Mucosa of descending colon (tissue), 3 donors: ENCODE data around the gene E2F3. TPM values are rescaled to one million over a fixed set of nuclear protein-coding genes. Genes with fewer than 3 reads are reported as not detected.
A peak's percentile ranks its signal among the peaks of the same experiment; 100 is the strongest.

Source experiments
- ATAC-seq: fragments of 200-7000 bp; cut with Tn5 transposase; one replicate; pipeline ENCODE4 v1.9.1; 2020; ENCODE audit warnings: mild to moderate bottlenecking, moderate library complexity
- DNase-seq, 3 donors: peaks; one replicate each; pipeline ENCODE4 v3.0.0-alpha.2; 2020
- H3K36me3 ChIP-seq: fragments of 200-600 bp; one replicate; pipeline ENCODE4 v1.8.0; 2021; ENCODE audit warnings: low read depth, mild to moderate bottlenecking
- H3K4me1 ChIP-seq: fragments of 200-600 bp; one replicate; pipeline ENCODE4 v1.8.0; 2021; ENCODE audit warnings: low read depth, mild to moderate bottlenecking
- H3K4me3 ChIP-seq: fragments of 200-600 bp; one replicate; pipeline ENCODE4 v1.8.0; 2021; ENCODE audit warnings: mild to moderate bottlenecking
- H3K9me3 ChIP-seq: fragments of 200-600 bp; one replicate; pipeline ENCODE4 v1.8.0; 2021; ENCODE audit warnings: mild to moderate bottlenecking
- CTCF ChIP-seq: fragments of 200-600 bp; IDR thresholded peaks from one replicate; pipeline ENCODE4 v1.8.0; 2022; ENCODE audit warnings: antibody characterized with exemption, mild to moderate bottlenecking
- intact Hi-C, 2 donors: fragments of 100-400 bp; cut with DNase I in 1 of 2; cut with micrococcal nuclease in 1 of 2; formaldehyde crosslinking; loops; one replicate each; pipeline versions ENCODE4 v1.11.0 to v1.11.1; 2022; cut with DNase I, micrococcal nuclease
- total RNA-seq, 3 donors: library from RNA; stranded (reverse); fragmentation: NEBNext Ultra II Directional in 2 of 3; extraction: Animal tissue kit (Norgen Biotek cat#: 25700) in 2 of 3; gene quantifications; one replicate each; pipeline versions ENCODE4 v1.2.1 to v1.2.4, GENCODE V29; 2021 to 2023
- donor health status: DM: no; HTN: no; CAD: no; lungs with moderate emphysema.
- donor health status: DM: no; HTN: no; CAD: no.
- donor health status: DM: no; HTN: yes; CAD: no.

Gene E2F3
- total RNA-seq, 3 donors from 2014 or later = 7.6 to 10.0 (median 7.9) TPM

GRCh38 chr6:20472748-20473147 is 71.1 kb downstream of the E2F3 start:
- Histone ChIP-seq H3K36me3 (no peaks in the 10 kb centered on the region), H3K4me1 (no peaks in the 10 kb centered on the region), H3K4me3 (no peak overlapping the region), H3K9me3 (no peaks in the 10 kb centered on the region)
- no peak for TF ChIP-seq CTCF
- intact Hi-C loops = no loop called here
- ATAC-seq (no peak), DNase-seq (no peak)

DNA sequence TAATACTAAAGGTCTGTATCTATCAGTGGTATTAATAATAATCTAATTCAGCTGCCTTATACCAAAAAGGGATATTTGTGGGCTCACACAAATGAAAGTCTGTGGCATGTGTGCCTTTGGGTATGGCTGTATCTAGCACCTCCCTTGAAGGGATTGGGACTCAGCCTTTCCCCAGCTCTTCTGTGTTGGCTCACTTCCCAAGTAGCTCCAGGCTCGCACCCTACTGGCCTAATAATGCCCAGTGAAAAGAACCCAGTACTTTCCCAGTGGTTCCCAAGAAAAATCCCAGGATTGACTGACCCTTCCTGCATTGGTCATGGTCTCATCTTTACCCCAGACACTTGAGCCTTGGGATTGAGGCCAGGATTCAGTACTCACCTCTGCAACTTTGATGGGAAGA is 71.8 kb downstream of the E2F3 start:
- no peak for ATAC-seq
- intact Hi-C loops = no loop called here
- no peaks in the 10 kb centered on the region for H3K4me1 ChIP-seq
- DNase-seq = no peak
- no peak for TF ChIP-seq CTCF
- no peaks in the 10 kb centered on the region for H3K36me3 ChIP-seq
- H3K9me3 ChIP-seq = no peaks in the 10 kb centered on the region
- H3K4me3 ChIP-seq = no peak overlapping the region

DNA sequence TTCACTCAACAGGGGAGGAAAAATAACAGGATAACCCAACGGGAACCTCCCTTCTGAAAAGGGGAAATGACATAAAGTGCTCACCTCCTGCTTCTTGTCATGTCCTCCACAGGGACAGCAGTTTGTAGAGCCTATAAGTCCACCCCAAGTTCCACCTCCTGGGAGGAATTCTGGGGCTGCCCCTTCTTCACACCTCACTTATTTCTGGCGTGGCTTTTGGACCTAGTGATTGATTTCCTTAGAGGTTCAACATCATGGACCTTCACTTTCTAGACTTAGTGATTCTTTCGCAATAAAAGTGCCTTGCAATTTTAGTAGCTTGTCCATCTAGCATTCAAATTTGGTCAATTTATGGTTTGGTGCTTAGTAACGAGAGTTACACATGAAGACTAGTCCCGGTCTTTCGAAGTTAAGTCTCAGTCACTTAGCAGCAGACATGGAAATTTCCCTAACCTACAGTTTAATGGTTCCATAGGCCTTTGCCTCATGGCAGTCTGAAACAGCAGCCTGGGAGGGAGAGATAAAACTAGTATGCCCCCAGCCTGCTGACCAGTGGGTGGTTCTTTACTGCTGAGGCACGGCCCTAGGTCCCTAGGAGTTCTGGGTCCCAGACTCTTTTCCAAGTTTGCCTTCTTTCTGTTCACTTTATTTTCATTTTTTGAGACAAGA is 73.3 kb downstream of the E2F3 start:
- H3K9me3 ChIP-seq = no peaks in the 10 kb centered on the region
- TF ChIP-seq CTCF = no peak
- H3K36me3 ChIP-seq = no peaks in the 10 kb centered on the region
- ATAC-seq (no peak), DNase-seq (no peak)
- H3K4me3 ChIP-seq = no peak overlapping the region
- intact Hi-C loops = no loop called here
- H3K4me1 ChIP-seq = no peaks in the 10 kb centered on the region

DNA sequence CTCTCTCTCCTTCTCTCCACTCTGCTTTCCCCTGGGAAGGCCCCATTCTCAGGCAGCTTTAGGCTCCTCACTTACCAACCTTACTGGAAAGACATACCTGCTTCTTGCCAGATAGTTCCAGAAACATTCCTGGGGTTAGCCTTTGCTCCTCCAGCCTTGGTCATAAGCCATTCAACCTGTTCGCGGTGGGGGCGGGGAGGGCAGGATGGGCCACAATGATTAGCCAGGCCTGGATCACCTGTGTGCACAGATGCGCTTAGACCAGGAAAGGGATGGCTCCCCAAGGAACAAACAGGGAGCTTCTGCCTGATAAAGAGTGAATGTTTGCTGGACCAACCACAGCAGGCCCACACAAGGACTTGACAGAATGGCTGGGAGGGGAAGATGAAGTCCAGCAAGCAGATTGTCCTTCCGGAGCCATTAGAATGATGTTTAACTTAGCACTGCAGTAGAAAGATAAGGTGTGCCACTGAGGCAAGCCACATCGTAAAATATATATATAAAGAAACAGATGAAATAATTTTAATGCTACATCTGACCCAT is 74.9 kb downstream of the E2F3 start:
- intact Hi-C loops = no loop called here
- ATAC-seq (no peak), DNase-seq (no peak)
- Histone ChIP-seq H3K4me1 (no peaks in the 10 kb centered on the region), H3K9me3 (no peaks in the 10 kb centered on the region), H3K36me3 (no peaks in the 10 kb centered on the region), H3K4me3 (no peak overlapping the region)
- no peak for TF ChIP-seq CTCF

DNA sequence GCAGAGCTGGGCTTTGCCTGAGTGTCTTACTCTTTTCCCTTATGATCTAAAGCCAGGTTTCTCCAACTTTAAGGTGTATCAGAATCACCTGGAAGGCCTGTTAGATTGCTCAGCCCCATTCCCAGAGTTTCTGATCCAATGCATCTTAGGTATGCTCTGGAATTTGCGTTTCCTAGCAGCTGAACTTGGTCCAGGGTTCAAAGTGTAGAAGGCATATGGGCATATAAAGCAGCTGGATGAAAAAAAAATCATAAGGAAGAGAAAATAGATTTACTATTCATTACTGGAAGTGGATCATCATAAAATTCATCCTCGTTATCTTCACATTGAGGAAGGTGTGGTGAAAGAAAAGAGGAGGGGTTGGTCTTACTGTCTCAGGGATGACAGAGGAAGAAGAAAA is 75.8 kb downstream of the E2F3 start:
- peak in 1 of 3 donors; percentile 12 for DNase-seq
- ATAC-seq = peak; percentile 66
- Histone ChIP-seq H3K9me3 (no peaks in the 10 kb centered on the region), H3K4me3 (no peak overlapping the region), H3K4me1 (no peaks in the 10 kb centered on the region), H3K36me3 (no peaks in the 10 kb centered on the region)
- intact Hi-C loops = no loop called here
- no peak for TF ChIP-seq CTCF

DNA sequence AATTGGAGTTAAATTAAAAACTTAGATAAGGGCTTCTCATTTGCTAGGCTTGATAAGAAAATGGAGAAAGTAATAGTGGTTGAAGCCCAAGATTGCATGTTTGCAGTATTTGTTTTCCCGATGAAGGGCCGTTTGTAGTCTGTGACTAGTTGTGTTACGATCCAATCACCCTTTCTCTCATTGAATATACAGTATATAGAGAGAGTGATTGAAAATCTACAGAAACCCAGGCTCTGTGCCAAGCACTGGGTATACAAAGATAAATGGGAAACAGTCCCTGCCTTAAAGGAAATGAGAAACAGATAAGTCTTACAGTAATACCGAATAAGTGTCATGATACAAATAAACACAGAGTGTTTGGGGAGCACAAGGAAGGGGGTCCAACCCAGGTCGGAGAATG is 77.4 kb downstream of the E2F3 start:
- DNase-seq = no peak
- intact Hi-C loops = no loop called here

More for the DNA sequence above, 77.4 kb downstream of the E2F3 start:
- no peak for ATAC-seq
- Histone ChIP-seq H3K4me1 (no peaks in the 10 kb centered on the region), H3K9me3 (no peaks in the 10 kb centered on the region), H3K36me3 (no peaks in the 10 kb centered on the region), H3K4me3 (no peak overlapping the region)
- no peak for TF ChIP-seq CTCF
